Measurements from ENCODE around the gene RABGAP1L.

The RABGAP1L gene

DNA sequence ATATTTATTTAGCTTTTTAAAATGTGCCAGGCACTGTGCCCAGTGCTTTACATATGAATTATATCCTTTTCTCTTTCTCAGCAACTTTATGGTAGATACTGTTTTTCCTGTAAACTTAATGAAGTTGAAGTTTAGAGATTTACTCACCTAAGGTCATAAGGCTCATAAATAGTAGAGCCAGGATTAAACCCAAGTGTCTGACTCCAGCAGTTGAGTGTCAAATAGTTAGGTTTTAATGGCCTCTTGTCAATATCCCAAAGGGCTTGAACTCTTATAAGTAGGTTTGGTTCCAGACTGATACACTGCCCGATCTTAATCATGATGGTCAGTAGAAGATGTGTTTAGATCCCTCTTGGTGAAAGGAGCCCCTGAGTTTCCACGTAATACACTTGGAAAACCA lies 37.8 kb downstream of the RABGAP1L start:
- no peak for DNase-seq (ENCODE audit: low read depth in 3 of 3)

GRCh38 chr1:174197547-174197946 lies 38.2 kb downstream of the RABGAP1L start:
- no peak for DNase-seq (ENCODE audit: low read depth in 3 of 3)

GRCh38 chr1:174198202-174198601 lies 38.9 kb downstream of the RABGAP1L start:
- no peak for DNase-seq (ENCODE audit: low read depth in 3 of 3)

DNA sequence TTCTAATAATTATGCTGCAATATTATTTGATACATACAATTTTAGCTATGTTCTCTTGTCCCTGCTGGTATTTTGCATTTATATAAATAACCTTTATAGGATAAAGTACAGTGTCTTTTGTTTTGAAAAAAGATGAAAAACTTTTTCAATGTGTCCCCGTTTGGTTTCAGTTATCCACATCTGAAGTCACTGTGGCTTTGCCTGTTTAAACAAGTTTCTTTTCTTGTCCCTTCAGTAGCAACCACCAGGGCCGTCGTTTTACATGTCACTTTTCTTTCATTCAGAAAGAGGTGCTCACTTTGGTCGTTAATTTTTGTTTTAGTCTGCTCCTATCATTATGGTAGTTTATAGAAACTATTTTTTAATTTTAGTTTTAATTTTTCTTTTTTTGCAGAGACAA lies 41.4 kb downstream of the RABGAP1L start:
- DNase-seq (ENCODE audit: low read depth in 3 of 3) = no peak

GRCh38 chr1:174204697-174205308 lies 45.5 kb downstream of the RABGAP1L start:
- DNase-seq (ENCODE audit: low read depth in 3 of 3) = no peak

DNA sequence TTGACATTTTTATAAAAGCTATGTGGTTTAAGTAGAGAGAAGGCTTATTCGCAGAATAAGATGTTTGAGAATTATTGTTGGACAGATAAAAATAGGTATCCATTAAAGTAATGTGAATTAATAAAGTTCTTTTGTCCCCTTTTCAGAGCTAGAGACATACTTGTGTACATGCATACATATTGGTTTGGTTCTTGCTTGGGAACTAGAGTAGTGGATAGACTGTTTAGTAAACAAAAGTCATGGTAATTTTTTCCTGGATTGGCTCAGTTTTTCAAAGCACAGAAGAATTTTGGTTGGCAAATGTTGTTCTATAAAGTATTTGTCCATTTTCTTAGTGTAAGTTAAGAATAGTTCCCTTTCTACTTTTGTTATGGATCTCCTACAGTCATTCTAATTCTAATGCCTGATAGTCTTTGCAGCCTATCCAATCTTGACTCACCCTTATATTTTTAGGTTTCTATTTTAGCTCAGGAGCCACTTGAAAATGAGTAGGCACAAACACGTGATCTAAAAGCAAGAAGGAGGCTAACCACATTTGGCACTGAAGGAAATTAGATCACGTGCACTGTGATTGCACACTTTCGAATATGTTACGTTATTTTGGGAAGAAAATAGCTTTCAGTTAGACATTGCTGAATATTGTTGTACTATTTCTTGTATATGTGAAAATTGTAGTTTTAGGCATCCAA lies 47.0 kb downstream of the RABGAP1L start:
- DNase-seq (ENCODE audit: low read depth in 3 of 3) = no peak

DNA sequence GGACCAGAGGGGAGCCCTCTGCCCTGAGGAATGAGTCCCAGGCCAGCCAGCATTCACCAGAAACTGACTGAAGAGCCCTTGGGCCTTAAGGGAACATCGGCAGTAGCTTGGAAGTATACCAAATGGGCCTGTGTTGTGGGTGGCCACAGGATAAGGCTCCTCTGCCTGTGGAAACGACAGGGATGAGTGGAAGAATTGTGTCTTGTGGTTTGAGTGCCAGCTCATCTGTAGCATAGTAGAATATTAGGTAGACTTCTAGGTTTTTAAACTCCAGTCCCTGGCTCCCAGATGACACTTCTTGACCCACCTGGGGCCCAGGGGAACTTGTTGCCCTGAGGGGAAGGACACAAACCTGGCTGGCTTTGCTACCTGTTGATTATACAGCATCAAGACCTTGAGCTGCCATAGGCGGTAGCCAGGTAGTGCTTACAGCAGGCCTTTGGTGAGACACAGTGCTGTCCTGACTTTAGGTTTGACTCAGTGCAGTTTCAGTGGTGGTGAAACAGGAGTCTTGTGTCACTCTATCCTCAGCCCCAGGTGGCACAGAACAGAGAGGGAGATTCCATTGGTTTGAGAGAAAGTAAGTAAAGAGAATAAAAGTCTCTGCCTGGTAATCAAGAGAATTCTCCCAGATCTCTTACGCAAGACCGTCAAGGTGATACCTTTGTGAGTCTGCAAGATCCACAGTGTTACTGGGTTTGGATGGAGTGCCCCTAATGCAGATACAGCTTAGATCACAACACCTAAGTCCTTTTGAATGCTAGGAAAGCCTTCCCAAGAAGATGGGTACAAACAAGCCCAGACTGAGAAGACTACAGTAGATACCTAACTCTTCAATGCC lies 50.2 kb downstream of the RABGAP1L start:
- no peak for DNase-seq (ENCODE audit: low read depth in 3 of 3)

GRCh38 chr1:174211486-174211885 lies 52.2 kb downstream of the RABGAP1L start:
- no peak for DNase-seq (ENCODE audit: low read depth in 3 of 3)

DNA sequence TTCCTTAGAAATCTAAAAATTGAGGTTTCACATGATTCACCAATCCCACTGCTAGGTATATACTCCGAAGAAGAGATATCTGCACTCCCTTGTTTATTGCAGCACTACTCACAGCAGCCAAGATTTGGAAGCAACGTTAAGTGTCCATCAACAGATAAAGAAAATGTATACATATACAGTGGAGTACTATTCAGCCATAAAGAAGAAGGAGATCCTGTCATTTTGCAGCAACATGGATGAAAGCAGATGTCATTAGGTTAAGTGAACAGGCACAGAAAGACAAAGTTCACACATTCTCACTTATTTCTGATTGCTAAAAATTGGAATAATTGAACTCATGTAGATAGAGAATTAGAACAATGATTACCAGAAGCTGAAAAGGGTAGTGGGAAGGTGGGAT lies 56.4 kb downstream of the RABGAP1L start:
- no peak for DNase-seq (ENCODE audit: low read depth in 3 of 3)

DNA sequence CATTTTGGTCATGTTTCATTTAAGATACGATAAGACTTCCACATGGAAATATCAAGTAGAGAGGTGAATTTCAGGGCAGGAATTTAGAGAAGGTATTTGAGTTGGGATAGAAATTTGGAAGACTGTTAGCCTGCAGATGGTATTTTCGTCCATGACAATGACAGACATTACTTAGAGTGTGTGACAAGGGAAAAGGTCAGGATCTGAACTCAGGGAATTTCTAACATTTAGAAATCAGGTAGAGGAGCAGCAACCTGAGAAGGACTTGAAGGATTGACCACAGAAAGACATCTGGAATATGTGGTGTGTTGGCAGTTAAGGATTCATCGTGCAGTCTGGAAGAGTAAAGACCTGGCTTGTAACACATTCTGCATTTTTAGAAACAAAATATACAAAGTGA lies 57.9 kb downstream of the RABGAP1L start:
- no peak for DNase-seq (ENCODE audit: low read depth in 3 of 3)

- no peak for DNase-seq (ENCODE audit: low read depth in 3 of 3)
These were observed 58.7 kb downstream of the RABGAP1L start for GRCh38 chr1:174217787-174218574.

DNA sequence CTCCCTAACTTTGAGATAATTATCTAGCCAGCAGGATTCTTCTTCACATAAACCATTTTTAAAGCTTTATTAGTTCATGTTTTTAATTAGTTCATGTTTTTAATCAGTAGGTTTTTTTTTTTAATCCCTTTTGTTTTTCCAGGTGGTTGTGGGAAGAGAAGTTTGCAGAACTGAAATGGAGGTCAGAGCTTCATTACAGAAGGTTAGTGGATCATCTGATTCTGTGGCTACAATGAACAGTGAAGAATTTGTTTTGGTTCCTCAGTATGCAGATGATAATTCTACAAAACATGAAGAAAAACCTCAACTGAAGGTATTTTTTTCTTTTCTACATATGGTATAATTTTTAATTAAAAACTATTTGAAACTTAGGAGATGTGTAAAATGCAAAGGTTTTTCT lies 59.7 kb downstream of the RABGAP1L start:
- no peak for DNase-seq (ENCODE audit: low read depth in 3 of 3)

DNA sequence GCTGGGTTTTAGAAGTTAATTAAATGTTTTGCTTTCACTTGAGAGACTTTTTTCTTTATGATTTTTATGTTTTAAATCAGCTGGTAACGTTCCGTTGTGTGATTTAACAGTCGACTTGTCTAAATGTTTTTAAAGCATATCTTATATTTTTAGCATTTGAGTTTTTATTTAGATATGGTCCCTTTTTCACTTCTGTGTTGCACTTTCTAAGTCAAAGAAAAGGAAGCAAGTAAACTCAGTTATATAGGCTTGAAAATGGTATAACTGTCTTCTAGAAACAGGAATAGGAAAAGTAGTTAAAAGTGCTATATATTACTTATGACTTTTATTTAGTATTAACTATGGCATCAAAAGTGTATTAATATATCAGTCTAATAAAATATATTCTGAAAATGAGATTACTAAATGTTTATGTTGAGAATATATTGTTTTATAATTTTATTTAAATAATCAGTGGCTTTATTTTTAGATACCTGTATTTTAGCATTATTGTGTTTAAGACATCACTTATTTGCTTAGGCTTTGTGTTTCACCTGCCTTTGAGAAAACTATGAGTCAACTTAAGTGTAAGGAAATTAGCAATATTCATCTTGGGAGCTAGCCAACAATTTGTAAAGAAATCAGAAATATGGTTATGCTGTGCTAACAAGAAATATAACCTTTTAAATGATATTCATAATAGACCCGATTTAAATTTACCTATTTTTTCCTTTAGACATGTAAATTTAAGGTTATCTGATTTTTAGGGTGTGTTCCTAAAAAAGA lies 60.5 kb downstream of the RABGAP1L start:
- DNase-seq (ENCODE audit: low read depth in 3 of 3) = no peak

DNA sequence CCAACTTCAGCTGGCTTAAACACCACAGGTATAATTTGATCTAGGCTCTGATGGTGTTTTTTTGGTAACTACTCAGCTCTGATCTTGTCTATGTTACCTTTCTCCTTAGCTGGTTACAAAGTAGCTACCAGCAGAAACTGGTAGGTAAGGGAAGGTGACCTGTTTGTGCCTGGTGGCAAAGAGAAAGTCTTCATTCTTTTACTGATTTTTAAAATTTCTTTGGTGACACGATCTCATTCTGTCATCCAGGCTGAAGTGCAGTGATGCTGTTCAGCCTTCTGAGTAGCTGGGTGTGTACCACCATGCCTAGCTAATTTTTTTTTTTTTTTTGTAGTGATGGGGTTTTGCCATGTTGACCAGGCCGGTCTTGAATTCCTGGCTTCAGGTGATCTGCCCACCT lies 62.4 kb downstream of the RABGAP1L start:
- no peak for DNase-seq (ENCODE audit: low read depth in 3 of 3)

- no peak for DNase-seq (ENCODE audit: low read depth in 3 of 3)
These were observed 63.0 kb downstream of the RABGAP1L start for GRCh38 chr1:174222166-174222949.

GRCh38 chr1:174224641-174225040 lies 65.3 kb downstream of the RABGAP1L start:
- DNase-seq (ENCODE audit: low read depth in 3 of 3) = no peak

GRCh38 chr1:174225499-174226204 lies 66.3 kb downstream of the RABGAP1L start:
- DNase-seq (ENCODE audit: low read depth in 3 of 3) = no peak

DNA sequence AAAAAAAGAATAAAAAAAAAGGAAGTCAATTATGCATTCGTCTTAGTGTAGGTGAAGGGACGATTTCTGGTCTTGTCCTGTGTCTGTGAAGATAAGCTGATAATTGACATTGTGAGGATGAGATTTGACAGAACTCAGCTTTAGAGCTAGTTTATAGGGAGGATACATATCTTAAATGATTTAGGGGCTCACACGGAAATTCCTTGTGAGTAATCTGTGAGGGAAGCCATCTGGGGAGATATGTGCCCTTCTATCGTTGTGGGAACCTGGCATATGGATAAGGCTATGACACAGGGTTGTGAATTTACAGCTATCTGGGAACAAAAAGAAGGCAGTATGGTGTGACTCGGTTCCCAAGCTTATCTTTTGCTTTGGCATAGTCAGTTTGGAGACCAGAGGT lies 71.1 kb downstream of the RABGAP1L start:
- no peak for DNase-seq (ENCODE audit: low read depth in 3 of 3)

DNA sequence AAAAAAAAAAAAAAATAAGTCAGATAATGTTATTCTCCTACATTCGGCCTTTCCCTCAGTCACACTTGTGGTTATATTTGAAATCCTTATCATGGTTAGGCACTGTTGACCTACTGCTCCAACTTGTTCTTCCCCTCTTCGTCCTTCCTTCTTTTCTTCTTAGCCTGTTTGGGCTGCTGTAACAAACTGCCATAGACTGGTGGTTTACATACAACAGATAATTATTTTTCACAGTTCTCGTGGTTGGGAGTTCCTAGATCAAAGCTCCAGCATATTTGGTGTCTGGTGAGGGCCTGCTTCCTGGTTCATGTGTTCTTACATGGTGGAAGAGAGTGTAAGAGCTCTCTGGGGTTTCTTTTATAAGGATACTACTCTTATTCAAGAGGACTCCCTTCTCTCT lies 73.4 kb downstream of the RABGAP1L start:
- DNase-seq (ENCODE audit: low read depth in 3 of 3) = no peak
